ENCODE data around the gene GKAP1.
"Not testable (repeated sequence)": the region's sequence is repeated elsewhere in the genome, so short reads cannot be mapped to it uniquely, and the experiment has no call there.

DNA sequence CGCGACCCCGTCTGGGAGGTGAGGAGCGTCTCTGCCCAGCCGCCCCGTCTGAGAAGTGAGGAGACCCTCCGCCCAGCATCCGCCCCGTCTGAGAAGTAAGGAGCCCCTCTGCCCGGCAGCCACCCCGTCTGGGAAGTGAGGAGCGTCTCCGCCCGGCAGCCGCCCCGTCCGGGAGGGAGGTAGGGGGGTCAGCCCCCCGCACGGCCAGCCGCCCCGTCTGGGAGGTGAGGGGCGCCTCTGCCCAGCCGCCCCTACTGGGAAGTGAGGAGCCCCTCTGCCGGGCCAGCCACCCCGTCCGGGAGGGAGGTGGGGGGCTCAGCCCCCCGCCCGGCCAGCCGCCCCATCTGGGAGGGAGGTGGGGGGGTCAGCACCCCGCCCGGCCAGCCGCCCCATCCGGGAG, 13.6 kb downstream of the GKAP1 start:
- TF ChIP-seq POLR2A (IDR thresholded peaks at IDR 0.05; ENCODE audit: low read depth, low read length); TAF1 (IDR thresholded peaks at IDR 0.05; ENCODE audit: borderline replicate concordance, low read depth, low read length): not testable (repeated sequence)

All from GM12892 (cell line).